ENCODE measurements around the gene P2RY13. TPM values are rescaled to one million over a fixed set of nuclear protein-coding genes. Genes with fewer than 3 reads are reported as not detected.
A peak's percentile ranks its signal among the peaks of the same experiment; 100 is the strongest.

Gene P2RY13
- polyA plus RNA-seq, 3 donors = 1.0 to 1.3 (median 1.2) TPM

GRCh38 chr3:151322511-151322910 is 6.8 kb downstream of the P2RY13 start:
- DNase-seq = no peak

- no peak for DNase-seq
These were observed 7.8 kb downstream of the P2RY13 start for GRCh38 chr3:151321526-151321925.

- no peak for DNase-seq
These were observed 9.2 kb downstream of the P2RY13 start for GRCh38 chr3:151320131-151320530.

- no peak for DNase-seq
These were observed 9.7 kb downstream of the P2RY13 start for GRCh38 chr3:151319628-151320027.

GRCh38 chr3:151318991-151319390 is 10.4 kb downstream of the P2RY13 start:
- no peak for DNase-seq

GRCh38 chr3:151318313-151318712 is 11.0 kb downstream of the P2RY13 start:
- DNase-seq = no peak

- no peak for DNase-seq
These were observed 12.9 kb downstream of the P2RY13 start, which contains the start of gene GPR87 for GRCh38 chr3:151316267-151316991. GPR87 (minus strand) TSS chr3:151316820; CDS start chr3:151300100, 16,720 bp downstream.

- no peak for DNase-seq
These were observed 13.5 kb downstream of the P2RY13 start for GRCh38 chr3:151315846-151316245.

- no peak for DNase-seq
These were observed 14.2 kb downstream of the P2RY13 start for GRCh38 chr3:151315136-151315535.

- no peak for DNase-seq
These were observed 14.8 kb downstream of the P2RY13 start for GRCh38 chr3:151314593-151314992.

- no peak for DNase-seq
These were observed 15.2 kb downstream of the P2RY13 start for GRCh38 chr3:151314137-151314536.

- no peak for DNase-seq
These were observed 16.4 kb downstream of the P2RY13 start for GRCh38 chr3:151312972-151313371.

- DNase-seq = no peak
These were observed 19.8 kb downstream of the P2RY13 start for GRCh38 chr3:151309566-151309965.

- no peak for DNase-seq
These were observed 21.5 kb downstream of the P2RY13 start for GRCh38 chr3:151307583-151308488.

GRCh38 chr3:151307131-151307530 is 22.2 kb downstream of the P2RY13 start:
- DNase-seq = no peak

GRCh38 chr3:151306168-151306810 is 23.1 kb downstream of the P2RY13 start:
- DNase-seq = no peak

GRCh38 chr3:151305775-151306151 is 23.6 kb downstream of the P2RY13 start:
- DNase-seq = no peak

- peak; percentile 20 for DNase-seq
These were observed 24.1 kb downstream of the P2RY13 start for GRCh38 chr3:151305060-151305774.

- no peak for DNase-seq
These were observed 25.6 kb downstream of the P2RY13 start for GRCh38 chr3:151303751-151304150.

GRCh38 chr3:151301787-151302186 is 27.6 kb downstream of the P2RY13 start:
- DNase-seq = no peak

- DNase-seq = no peak
These were observed 28.8 kb downstream of the P2RY13 start for GRCh38 chr3:151300539-151300938.

GRCh38 chr3:151299006-151299405 is 30.3 kb downstream of the P2RY13 start:
- DNase-seq = no peak
